Measurements from ENCODE around the gene RAB11FIP4. TPM values are rescaled to one million over a fixed set of nuclear protein-coding genes. Genes with fewer than 3 reads are reported as not detected.

RAB11FIP4 gene
- total RNA-seq, 1 donor: 15.1 TPM

GRCh38 chr17:31480067-31480466 is 88.6 kb downstream of the RAB11FIP4 start:
- no peak for DNase-seq (ENCODE audit: low read depth in 2 of 3, low spot score in 2 of 3)

DNA sequence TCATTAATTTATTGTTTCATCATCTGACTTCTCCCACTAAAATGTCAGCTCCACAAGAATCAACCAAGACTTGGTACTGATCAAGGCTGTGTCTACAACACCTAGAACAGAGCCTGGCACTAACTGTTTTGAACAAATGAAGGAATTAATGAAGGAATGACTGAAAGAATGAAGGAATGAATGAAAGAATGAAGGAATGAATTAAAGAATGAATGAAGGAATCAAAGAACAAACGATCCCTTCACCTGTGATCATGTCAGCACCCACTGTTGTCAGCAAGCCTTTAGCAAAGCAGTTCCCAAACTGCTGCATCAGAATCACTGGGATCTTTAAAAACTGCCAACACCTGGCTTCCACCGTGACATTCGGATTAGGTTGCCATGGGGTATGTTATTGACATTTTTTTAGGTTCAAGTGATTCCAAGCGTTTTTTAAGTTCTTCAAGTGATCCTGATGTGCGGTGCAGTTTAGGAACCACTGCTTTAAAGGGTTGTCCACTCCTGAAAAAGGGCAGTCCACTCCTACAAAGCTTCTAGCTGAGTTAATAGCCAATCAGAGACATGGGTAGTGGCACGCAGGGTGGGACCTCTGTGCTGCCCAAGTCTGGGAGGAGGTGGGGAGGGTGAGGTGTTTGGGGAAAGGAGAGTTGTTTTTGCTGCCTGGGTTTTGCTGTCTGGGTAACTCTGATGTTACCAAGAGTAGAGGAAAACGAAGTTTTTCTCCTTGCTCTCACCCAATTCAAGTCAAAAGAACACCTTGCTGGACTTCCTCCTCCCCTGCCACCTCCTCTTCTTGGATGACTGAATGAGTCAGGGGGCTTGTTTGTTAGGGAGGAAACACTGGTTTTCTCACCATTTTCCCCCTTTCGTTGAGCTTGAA is 89.7 kb downstream of the RAB11FIP4 start:
- no peak for DNase-seq (ENCODE audit: low read depth in 2 of 3, low spot score in 2 of 3)

- no peak for DNase-seq (ENCODE audit: low read depth in 2 of 3, low spot score in 2 of 3)
Observed at GRCh38 chr17:31481783-31482081, 90.3 kb downstream of the RAB11FIP4 start.

GRCh38 chr17:31484821-31485220 is 93.3 kb downstream of the RAB11FIP4 start:
- no peak for DNase-seq (ENCODE audit: low read depth in 2 of 3, low spot score in 2 of 3)

GRCh38 chr17:31486351-31487062 is 95.0 kb downstream of the RAB11FIP4 start:
- DNase-seq (ENCODE audit: low read depth in 2 of 3, low spot score in 2 of 3): peak in 1 of 3 donors; percentile 56

- DNase-seq (ENCODE audit: low read depth in 2 of 3, low spot score in 2 of 3): no peak
Observed at GRCh38 chr17:31487063-31487647, 95.7 kb downstream of the RAB11FIP4 start.

- peak; percentile 89 to 94 (median 93) for DNase-seq (ENCODE audit: low read depth in 2 of 3, low spot score in 2 of 3)
Observed at GRCh38 chr17:31487648-31488263, 96.3 kb downstream of the RAB11FIP4 start.

- peak in 1 of 3 donors; percentile 29 for DNase-seq (ENCODE audit: low read depth in 2 of 3, low spot score in 2 of 3)
Observed at GRCh38 chr17:31488264-31488981, 96.9 kb downstream of the RAB11FIP4 start.

GRCh38 chr17:31488982-31489294 is 97.5 kb downstream of the RAB11FIP4 start:
- DNase-seq (ENCODE audit: low read depth in 2 of 3, low spot score in 2 of 3): no peak

- no peak for DNase-seq (ENCODE audit: low read depth in 2 of 3, low spot score in 2 of 3)
Observed at GRCh38 chr17:31489295-31490018, 98.0 kb downstream of the RAB11FIP4 start.

DNA sequence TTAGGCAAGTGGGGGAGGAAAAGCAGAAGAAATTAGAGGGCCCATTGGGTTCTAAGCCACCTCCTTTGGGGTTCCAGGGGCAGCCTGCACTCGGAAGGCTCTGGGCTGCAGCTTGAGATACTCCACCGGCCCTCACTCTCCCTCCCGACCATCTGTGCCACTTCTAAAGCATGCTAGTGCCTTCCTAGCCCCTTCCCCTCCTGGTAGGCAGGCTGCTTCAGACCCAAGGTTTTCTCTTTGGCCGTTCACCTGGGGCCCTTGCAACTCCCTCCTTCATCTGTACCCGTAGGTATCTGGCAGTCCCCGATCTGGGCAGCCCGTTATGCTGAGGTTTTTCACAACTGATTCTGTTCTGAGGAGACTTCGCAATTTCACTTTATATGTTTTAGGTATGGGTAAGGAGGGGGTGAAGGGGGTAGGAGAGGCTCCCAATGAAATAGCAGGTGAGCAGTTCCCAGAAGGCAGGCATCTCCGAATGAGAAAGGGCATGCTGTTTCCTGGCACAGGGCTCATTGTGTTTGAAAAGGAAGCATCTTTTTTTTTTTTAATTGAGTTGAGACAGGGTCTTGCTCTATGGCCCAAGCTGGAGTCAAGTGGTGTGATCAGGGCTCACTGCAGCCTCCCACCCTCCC is 98.7 kb downstream of the RAB11FIP4 start:
- DNase-seq (ENCODE audit: low read depth in 2 of 3, low spot score in 2 of 3): no peak

DNA sequence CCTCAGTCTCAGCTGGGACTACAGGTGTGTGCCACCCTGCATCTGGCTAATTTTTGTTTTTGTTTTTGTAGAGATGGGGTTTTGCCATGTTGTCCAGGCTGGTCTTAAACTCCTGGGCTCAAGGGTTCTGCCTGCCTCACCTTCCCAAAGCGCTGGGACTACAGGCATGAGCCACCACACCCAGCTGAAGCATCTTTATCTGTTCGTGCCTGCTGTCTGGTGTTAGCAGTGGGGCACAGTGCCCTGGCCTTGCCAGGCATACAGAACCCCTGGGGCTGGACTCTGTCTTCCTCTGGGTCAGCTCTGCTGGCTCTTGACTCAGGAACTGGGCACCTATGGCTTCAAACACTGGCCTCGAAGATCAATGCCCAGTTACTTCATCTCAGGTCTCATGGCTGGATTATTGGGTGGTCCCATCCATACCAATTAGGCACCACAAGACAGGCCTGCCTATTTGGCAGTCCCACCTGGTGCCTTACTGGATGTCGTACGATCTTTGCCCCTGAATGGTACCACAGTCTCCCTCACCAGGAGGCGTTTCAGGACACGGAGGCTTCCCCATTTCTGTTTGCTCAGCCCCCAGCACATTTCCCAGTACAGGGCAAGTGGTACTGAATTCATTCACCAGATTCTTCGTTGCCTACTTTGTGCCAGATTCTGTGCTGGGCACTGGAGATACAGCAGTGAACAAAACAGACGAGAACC is 99.3 kb downstream of the RAB11FIP4 start:
- DNase-seq (ENCODE audit: low read depth in 2 of 3, low spot score in 2 of 3): no peak

- peak in 2 of 3 donors; percentile 62 to 75 for DNase-seq (ENCODE audit: low read depth in 2 of 3, low spot score in 2 of 3)
Observed at GRCh38 chr17:31491376-31492131, 100.1 kb downstream of the RAB11FIP4 start.

GRCh38 chr17:31492206-31492605 is 100.7 kb downstream of the RAB11FIP4 start:
- no peak for DNase-seq (ENCODE audit: low read depth in 2 of 3, low spot score in 2 of 3)

GRCh38 chr17:31492880-31493655 is 101.6 kb downstream of the RAB11FIP4 start:
- DNase-seq (ENCODE audit: low read depth in 2 of 3, low spot score in 2 of 3): peak in 2 of 3 donors; percentile 88 to 95

GRCh38 chr17:31493656-31494155 is 102.2 kb downstream of the RAB11FIP4 start:
- DNase-seq (ENCODE audit: low read depth in 2 of 3, low spot score in 2 of 3): no peak
